ENCODE measurements around the gene SDF4.

Gene SDF4

GRCh38 chr1:1215080-1215676 is 16.6 kb downstream of the SDF4 start:
- in situ Hi-C loops (cut with MboI; ENCODE audit: low sequenced_read_pairs) = no loop called here

- in situ Hi-C loops (cut with MboI; ENCODE audit: low sequenced_read_pairs) = no loop called here
Measured at GRCh38 chr1:1213345-1214265, 18.2 kb downstream of the SDF4 start, which contains the start of gene TNFRSF4. Gene TNFRSF4, minus strand, starts transcription at chr1:1214153. Its CDS starts 26 bp downstream, at chr1:1214127.

- in situ Hi-C loops (cut with MboI; ENCODE audit: low sequenced_read_pairs) = no loop called here
Measured at GRCh38 chr1:1212780-1213344, 18.9 kb downstream of the SDF4 start.

GRCh38 chr1:1211541-1212441 is 20.0 kb downstream of the SDF4 start:
- in situ Hi-C loops (cut with MboI; ENCODE audit: low sequenced_read_pairs) = no loop called here

GRCh38 chr1:1210726-1211540 is 20.9 kb downstream of the SDF4 start:
- in situ Hi-C loops (cut with MboI; ENCODE audit: low sequenced_read_pairs) = no loop called here

GRCh38 chr1:1208713-1209433 is 22.9 kb downstream of the SDF4 start:
- in situ Hi-C loops (cut with MboI; ENCODE audit: low sequenced_read_pairs) = no loop called here

- in situ Hi-C loops (cut with MboI; ENCODE audit: low sequenced_read_pairs) = no loop called here
Measured at GRCh38 chr1:1207571-1207892, 24.3 kb downstream of the SDF4 start.

- in situ Hi-C loops (cut with MboI; ENCODE audit: low sequenced_read_pairs) = no loop called here
Measured at GRCh38 chr1:1206966-1207531, 24.8 kb downstream of the SDF4 start.

- in situ Hi-C loops (cut with MboI; ENCODE audit: low sequenced_read_pairs) = no loop called here
Measured at GRCh38 chr1:1206376-1206965, 25.3 kb downstream of the SDF4 start, which contains the start of gene TNFRSF18. Gene TNFRSF18, minus strand, starts transcription at chr1:1206592. Its CDS starts 21 bp downstream, at chr1:1206571.

- in situ Hi-C loops (cut with MboI; ENCODE audit: low sequenced_read_pairs) = no loop called here
Measured at GRCh38 chr1:1205769-1206375, 25.9 kb downstream of the SDF4 start.

GRCh38 chr1:1204998-1205768 is 26.6 kb downstream of the SDF4 start:
- in situ Hi-C loops (cut with MboI; ENCODE audit: low sequenced_read_pairs) = no loop called here

- in situ Hi-C loops (cut with MboI; ENCODE audit: low sequenced_read_pairs) = no loop called here
Measured at GRCh38 chr1:1204425-1204920, 27.3 kb downstream of the SDF4 start.

- in situ Hi-C loops (cut with MboI; ENCODE audit: low sequenced_read_pairs) = no loop called here
Measured at GRCh38 chr1:1203561-1204424, 28.0 kb downstream of the SDF4 start.

- in situ Hi-C loops (cut with MboI; ENCODE audit: low sequenced_read_pairs) = no loop called here
Measured at GRCh38 chr1:1202831-1203560, 28.8 kb downstream of the SDF4 start.

- in situ Hi-C loops (cut with MboI; ENCODE audit: low sequenced_read_pairs) = no loop called here
Measured at GRCh38 chr1:1200876-1201810, 30.7 kb downstream of the SDF4 start.

All from HL-60/S4 (cell line).